ENCODE measurements around the gene GPR15. TPM values are rescaled to one million over a fixed set of nuclear protein-coding genes. Genes with fewer than 3 reads are reported as not detected.
"Not testable (repeated sequence)": the region's sequence is repeated elsewhere in the genome, so short reads cannot be mapped to it uniquely, and the experiment has no call there.

GPR15 gene
- total RNA-seq, 1 donor from 2014 or later: not detected

DNA sequence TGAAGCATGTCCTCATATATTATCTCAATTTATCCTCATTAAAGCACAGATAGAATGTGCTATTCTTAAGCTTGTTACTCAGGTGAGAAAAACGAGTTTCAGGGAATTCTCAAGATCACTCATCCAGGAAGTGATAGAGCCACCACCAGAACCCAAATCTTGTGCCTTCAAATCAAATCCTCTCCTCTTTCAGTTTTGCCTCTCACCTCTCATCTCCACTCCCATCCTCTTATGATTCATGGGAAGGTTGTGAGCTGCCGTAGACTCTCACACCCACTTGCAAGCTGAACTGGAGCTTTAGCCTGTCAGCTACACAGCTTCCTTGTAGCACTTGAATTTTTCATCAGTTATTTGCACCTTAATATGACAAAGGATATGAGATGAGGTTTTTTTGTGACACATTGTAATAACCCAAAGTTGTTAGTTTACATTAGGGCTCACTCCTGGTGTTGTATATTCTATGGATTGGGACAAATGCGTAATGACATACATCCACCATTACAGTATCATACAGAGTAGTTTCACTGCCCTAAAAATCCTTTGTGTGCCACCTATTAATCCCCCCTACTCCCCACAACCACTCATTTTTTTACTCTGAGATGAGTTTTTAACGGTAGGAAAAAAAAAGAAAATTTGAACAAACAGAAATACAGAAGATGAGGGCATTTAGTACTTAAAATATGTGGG, 25.7 kb downstream of the GPR15 start:
- DNase-seq (ENCODE audit: low spot score): no peak

DNA sequence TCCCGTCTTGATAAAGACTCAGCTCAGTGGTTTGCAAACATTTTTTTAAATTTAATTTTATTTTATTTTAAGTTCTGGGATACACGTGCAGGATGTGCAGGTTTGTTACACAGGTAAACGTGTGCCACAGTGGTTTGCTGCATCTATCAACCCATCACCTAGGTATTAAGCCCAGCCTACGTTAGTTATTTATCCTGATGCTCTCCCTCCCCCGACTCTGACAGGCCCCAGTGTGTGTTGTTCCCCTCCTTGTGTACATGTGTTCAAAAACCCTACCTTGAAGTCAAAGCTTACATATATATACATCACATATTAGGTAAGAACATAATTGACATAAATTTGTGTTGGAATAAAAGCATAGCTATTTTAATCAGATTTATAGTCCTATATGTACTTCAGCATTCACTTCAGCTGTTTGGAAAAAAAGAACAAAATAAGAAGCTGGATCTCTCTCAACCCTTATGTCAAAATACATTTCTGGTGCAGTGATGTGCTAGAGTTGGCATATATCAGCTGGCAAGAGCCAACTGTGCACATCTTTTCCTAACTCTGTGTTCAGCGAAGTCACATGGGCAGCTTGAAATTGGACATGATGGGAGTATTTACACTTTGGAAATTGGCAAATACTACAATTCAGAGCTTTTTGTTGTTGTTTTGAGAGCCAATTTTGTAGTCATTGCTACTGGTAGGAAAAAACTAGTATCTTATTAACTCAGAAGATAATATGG, 26.5 kb downstream of the GPR15 start:
- no peak for DNase-seq (ENCODE audit: low spot score)

DNA sequence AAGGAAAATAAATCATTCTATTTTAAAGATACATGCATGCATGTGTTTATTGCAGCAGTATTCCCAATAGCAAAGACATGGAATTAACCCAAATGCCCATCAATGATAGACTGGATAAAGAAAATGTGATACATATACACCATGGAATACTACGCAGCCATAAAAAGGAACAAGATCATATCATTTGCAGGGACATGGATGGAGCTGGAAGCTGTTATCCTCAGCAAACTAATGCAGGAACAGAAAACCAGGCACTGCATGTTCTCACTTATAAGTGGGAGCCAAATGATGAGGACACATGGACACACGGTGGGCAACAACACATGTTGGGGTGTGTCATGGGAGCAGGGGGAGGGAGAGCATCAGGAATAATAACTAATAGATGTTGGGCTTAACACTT, 28.0 kb downstream of the GPR15 start:
- DNase-seq (ENCODE audit: low spot score): not testable (repeated sequence)

DNA sequence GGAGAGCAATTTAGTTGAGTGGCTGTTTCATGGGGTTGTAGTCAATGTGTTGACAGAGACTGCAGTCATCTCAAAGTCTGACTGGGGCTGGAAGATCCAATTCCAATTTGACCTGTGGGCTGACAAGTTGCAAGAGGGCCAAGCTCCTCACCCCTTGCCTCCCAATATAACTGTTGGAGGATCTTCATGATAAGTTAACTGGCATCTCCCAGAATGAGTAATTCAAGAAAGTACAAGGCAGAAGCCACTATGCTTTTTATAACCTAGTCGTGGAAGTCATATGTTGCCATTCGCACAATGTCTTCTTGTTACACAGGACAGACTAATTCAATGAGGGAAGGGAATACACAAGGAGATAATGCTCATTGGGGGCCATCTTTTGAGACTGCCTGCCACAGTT, 29.1 kb downstream of the GPR15 start:
- DNase-seq (ENCODE audit: low spot score): no peak

DNA sequence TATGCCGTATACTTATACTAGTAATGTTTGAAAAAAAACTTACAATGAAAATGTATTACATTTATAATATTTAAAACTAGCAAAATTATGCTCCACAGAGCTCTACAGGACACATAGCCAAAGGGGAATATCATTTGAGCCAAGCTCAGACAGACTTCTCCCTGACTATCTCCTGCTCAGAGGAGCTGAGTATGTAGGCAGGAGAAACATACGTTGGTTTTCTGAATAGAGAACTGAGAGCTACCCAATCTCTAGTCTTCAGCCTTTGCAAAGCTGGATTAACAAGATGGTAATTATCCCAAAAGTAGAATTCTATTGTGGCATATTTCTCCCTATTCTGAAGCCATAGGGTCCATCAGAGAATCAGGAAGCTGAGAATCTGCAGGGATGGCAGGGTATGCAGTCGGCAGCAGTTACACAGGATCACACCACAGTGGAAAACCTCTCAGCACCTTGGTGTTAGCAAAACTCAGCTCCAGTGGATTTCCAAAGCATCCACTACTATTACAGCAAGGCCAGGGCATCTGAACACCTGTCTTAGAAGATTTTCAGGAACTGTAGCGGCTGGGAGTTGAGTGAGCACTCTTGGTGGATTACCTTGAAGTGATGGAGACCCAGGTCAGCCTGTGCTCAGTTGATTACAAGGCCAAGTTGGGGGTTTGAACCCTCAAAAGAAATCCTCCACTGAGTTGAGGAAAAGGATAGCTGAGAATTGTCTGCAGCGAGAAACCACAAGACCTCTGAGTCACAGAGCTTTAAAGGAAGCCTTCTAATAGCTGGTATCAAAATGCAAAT, 30.1 kb downstream of the GPR15 start:
- DNase-seq (ENCODE audit: low spot score): no peak

DNA sequence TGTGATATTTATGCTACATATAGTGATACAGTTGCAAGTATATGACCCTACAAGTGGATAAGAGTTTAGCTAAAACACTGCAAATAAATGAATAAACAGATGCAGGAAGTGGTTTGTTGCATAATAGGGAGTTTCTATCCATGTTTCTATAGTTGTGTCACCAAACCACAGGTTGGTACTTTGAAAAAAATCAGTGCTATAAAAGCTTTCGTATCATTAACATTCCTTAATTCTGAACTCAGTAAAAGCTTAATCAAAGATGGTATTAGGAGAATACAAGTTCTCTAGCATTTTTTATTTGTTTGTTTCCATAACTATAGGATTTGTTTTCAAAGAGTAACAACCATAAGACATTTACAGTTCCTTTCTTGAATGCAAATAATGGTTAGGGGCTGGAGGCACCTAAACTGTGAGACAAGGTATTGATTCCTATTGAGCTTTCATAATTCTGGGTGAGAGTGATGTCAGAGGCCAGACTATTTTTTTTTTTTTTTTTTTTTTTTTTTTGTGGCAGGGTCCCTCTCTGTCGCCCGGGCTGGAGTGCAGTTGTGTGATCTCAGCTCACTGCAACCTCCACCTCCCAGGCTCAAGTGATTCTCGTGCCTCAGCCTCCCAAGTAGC, 32.0 kb downstream of the GPR15 start:
- DNase-seq (ENCODE audit: low spot score): no peak

DNA sequence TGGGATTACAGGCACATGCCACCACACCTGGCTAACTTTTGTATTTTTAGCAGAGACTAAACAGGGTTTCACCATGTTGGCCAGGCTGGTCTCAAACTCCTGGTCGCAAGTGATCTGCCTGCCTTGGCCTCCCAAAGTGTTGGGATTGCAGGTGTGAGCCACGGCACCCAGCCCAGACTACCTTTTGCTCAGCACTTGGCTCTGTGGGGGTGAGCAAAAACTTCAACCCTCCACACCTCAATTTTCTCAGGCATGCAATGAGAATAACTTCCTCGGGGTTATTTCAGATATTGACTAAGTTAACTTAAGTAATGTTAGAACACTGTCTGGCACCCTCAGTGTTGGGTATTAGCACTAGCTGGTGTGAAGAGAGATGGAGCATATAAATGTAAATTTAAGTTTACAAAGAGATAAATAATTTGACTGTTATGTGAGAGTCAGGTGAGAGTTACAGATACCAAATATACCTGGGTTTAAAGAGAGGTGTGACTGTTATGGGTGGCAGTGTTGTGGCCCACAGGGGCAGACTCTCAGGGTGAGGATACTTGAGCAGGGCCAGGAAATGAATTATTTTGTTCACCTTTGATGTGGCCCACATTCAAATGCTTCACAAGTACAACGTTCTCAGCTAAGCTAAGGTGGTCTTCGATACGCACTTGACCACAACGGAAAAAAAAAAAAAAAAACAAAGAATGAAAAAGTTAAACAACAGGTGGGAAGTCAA, 32.7 kb downstream of the GPR15 start:
- no peak for DNase-seq (ENCODE audit: low spot score)

DNA sequence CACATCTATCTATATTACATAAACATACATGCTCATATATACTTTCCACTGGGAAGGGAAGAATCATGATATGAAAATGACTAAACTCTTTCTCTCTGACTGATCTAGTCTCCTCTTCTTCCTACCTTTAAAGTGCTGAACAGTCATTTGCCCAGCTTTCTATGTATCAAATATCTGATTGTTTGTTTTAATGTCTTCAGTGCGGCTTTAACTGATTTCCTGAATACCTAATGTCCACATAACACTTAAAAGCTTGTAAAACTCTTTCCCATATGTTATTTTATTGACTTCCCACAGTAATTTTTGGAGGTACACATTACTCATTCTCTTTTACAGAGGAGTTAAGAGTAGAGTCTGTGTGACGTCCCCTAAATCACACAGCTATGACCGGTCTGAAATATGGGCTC, 33.5 kb downstream of the GPR15 start:
- DNase-seq (ENCODE audit: low spot score): no peak

DNA sequence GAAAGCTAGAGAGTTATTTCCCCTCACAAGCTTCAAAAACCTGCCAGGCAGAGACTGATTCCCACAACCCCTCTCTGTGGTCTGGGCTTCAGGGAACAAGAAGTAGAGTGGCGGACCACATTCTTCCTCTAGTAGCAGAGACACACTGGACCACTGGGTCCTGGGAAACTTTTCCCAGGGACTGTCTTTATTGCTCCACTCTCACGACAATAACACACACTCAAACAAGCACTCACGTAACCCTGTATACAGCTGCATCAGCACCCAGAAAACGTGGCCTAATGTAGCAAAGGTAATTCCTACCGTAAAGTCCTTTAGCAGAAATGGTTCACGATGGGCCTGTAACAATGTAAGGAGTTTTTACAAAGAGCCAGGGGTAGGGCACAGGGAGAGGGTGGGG, 34.1 kb downstream of the GPR15 start:
- DNase-seq (ENCODE audit: low spot score): no peak

DNA sequence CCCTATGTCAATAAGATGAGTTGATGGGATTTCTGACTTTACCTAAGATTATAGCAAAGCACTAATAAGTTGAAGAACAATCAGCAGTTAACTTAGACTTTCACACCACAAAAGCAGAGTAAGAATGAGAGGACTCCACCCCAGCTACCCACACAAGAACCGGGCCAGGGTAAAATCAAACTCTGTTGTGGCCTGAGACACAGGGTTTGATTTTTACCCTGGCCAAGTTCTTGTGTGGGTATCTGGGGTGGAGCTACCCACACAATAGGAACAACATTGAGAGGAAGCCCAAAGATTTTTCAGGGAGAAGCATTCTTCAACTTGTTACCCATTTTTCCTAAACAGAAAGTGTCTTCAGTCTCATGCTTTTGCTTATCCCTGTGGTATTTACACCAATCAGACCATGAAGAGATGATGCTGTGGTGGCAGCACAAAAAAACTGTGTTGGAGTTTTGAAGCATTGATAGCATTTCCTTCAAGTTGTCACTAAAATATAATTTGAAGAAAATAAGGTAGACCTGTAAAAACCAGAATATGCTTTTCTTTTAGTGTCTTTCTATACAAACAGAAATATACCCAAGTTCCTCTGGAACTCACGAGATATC, 36.0 kb downstream of the GPR15 start:
- DNase-seq (ENCODE audit: low spot score): no peak

DNA sequence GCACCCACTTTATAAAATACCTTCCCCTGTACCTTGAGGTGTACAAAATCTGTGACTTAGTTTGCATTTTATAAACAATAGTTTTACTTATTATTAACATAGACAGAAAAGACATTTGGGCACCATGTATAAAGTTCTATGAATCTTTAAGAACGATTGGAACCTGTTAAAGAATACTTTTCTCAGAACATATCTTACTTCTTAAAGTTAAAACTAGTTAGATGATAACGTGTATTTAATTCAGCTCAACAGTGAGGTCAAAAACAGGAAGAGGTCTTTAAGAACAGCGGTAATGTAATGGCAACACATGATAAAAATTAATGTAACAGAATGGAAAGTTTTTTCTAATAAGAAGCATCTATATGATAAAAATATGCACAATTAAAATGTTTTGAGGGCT, 36.6 kb downstream of the GPR15 start:
- DNase-seq (ENCODE audit: low spot score): no peak

DNA sequence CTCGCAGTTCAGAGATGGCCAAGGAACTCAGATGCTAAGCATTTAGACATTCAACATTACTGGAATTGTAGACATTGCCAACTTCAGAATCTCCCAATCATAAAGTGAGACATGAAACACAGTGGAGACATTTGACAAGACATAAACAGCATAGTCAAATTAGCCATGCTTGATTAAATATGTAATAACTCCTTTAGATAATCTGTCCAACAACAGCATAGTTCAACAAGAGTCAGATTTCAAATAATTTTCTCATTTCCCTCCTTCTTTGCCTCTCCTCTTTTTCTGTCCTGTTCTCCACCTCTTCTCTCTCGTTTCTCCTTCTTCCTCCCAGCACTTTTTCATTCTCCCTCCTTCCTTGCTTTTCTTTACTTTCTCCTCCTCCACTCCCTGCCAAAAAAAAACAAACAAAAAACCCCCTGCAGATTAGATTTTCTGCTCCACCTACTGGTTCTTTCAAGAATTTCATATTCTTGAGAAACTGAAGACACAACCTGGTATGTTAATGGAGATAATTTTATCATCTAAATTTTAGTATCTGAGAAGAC, 41.5 kb downstream of the GPR15 start:
- no peak for DNase-seq (ENCODE audit: low spot score)

DNA sequence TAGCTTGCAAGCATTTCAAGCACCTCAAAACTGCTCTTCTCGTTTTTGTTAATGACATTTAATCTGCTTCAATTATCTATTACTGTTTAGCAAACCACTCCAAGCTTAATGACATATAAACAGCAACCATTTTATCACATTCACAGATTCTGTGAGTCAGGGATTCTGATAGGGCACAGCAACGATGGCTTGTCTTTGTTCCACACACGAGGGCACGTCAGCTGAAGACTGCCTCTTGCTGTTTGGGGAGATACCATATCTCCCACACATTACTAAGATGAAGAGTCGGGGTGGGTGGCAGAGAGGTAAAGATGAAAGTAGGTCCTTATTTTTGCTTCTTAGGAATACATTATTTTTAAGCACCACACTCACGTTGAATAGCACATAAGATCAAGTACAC, 42.4 kb downstream of the GPR15 start:
- DNase-seq (ENCODE audit: low spot score): no peak

DNA sequence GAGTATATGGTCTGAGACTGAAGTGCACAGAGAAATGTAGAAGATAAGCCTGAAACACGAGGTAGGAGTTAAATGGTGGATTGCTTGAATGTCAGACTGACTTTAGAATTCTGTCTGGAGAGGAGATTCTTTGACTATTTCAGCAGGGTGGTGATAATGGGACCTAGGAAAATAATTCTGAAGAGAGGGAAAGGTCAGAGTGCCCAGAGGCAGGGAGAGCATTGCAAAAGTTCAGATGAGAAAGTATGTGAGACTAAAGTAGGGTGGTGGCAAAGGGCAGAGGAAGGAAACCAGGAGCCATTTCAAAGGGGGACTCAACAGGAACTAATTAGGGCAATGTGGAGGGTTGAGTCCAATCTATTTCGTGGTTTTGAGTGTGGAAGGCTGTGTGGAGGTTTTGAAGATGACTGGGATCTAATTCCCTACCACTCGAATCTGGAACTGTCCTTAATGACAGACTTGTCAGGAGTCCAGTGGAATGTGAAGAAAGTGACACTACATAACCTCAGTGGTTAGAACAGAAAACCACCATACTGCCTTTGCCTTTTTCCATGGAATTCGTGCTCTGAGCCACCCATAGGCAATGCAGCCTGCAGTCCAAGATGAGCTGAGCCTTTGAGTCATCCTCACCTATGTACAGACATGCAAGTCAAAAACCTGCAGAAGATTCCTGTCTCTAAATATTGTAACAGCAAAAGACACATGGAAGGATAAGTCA, 45.6 kb downstream of the GPR15 start:
- no peak for DNase-seq (ENCODE audit: low spot score)

DNA sequence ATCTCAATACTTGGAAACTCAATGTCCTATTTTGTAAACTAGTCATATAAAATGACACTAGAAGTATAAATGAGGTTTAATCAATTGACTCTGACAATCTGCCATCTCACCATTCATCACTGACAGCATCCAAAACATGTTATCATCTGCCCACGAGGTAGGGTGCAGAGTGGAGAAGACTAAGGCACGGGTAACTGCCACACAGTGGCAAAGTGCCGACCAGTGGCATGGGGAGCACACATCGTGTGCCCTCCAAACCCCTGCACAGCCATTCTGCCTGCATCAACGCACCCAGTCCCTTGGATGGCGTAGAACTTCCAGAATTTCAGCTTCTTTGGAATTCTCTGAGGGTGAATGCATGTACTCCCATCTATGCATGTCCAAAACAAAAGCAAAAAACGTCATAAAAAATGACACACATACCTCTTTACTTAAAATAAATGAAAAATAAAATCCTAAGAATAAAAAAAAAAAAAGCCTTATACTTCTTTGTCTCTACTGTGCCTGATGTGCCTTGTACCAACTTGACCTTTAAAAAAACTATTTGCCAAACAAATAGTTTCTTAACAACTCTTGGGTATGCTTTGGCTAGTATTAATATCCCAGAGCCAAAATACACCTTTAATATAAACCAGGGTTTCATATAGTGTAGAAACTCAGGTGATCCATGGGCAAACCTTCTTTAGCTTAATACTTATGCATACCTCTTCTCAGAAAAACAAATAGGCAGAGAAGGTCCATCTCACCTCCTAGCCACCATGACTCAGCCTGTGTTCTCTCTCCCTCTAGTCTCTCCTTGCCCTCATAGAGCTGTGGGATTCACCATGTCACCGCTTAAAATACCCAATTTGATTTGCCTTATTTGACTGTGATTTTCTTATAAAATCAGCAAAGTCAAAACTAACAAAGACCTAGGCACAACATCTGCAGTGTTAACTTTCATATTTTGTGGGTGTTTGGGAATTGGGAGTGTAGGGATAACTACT, 48.9 kb downstream of the GPR15 start:
- DNase-seq (ENCODE audit: low spot score): no peak

DNA sequence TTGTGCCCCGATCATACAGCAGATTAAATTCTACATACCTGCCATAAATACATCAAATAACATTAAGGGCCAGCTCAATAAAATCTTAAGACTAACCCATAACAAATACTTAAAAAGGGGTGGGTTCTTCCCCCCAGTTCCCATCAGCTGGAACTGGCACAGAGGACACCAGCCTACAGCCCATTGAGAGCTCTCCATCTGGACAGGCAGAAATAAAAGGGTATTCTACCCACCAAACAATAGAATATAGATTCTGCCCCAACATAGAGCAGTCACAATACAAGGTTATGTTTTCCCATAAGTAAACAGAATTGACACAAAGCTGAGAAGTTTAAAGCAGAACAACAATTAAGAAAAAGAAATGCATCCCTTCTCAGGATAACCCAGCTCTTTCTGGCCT, 49.7 kb downstream of the GPR15 start:
- no peak for DNase-seq (ENCODE audit: low spot score)

DNA sequence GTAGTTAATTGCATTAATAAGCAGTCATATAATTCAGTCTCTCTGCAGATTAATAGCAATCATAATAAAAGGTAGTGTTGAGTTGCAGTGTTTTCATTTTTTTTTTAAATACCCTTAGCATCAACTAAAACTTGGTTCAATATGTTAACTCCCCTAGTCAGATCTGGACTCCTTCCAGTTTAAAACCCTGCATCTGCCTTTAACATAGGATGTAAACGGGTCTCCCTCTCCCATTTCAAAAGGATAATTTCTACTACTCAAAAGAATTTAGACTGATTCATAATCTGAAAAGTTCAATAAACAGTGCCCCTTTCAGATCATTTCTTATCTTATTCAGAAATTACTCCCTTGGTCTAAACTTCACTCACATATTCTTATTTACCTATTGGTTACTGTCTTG, 50.3 kb downstream of the GPR15 start:
- DNase-seq (ENCODE audit: low spot score): no peak

DNA sequence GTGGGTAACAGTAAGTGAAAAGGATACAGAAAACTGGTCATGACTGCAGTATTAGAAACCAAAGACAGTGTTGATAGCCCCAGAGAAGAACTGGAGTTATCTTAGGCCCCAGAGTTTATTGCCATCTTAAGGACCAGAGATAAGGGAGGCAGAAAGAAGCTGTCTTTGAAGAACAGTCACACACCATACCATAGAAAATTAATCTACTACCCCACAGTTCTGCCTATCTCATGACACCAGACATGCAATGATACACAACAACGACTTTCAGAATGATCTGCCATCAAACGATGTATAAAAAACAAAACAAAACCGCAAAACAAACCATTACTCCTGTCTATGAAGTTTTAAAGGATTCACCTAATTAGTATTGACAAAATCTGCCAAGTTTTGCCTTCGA, 52.0 kb downstream of the GPR15 start:
- no peak for DNase-seq (ENCODE audit: low spot score)

Measured in mesenteric fat pad (tissue), 1 donor.